ENCODE measurements around the gene IHH. TPM values are rescaled to one million over a fixed set of nuclear protein-coding genes. Genes with fewer than 3 reads are reported as not detected.

IHH gene
- total RNA-seq, 1 experiment from 2014 or later, result not detected

- H3K56ac ChIP-seq (ENCODE audit: insufficient read length, low read depth, low read length), result no peak overlapping the region
- no peak for TF ChIP-seq CTCF (conservative IDR thresholded peaks at IDR 0.05)
- Mint-ChIP-seq H3K27ac (no peak overlapping the region; a peak in 1 of 7 replicates), H3K36me3 (ENCODE audit: insufficient read depth in 1 of 3, low read depth in 3 of 3) (0 out of 7 replicates have a peak, but pooled peaks cover 0 to 2% (median 0%) of the 10 kb centered on the region in 3 experiments), H3K27me3 (ENCODE audit: low read depth) (peaks cover 2% of the 10 kb centered on the region; the same call in 1 of the 2 replicates), H3K9me3 (no peaks in the 10 kb centered on the region), H3K4me3 (no peak overlapping the region), H3K4me1 (peaks cover 9 to 13% of the 10 kb centered on the region in 2 experiments)
- no peak overlapping the region for H4K8ac ChIP-seq (replicated peaks; ENCODE audit: insufficient read length, low read depth, low read length)
- H4K5ac ChIP-seq (ENCODE audit: insufficient read length, low read depth, low read length), result no peak overlapping the region
- H3K79me2 ChIP-seq (ENCODE audit: insufficient read depth, low read length), result no peaks in the 10 kb centered on the region
- no peaks in the 10 kb centered on the region for H3K23me2 ChIP-seq (ENCODE audit: insufficient read length, low read depth, low read length, poor library complexity, severe bottlenecking)
- H3K27me3 ChIP-seq (ENCODE audit: insufficient read depth, low read length), result no peaks in the 10 kb centered on the region
- no peak overlapping the region for H3K27ac ChIP-seq (ENCODE audit: insufficient read length, low read depth, low read length)
- no peak overlapping the region for H2BK20ac ChIP-seq (ENCODE audit: low read depth, low read length, poor library complexity, severe bottlenecking)
- no peak overlapping the region for H2BK12ac ChIP-seq (ENCODE audit: insufficient read length, low read depth, low read length)
- no peaks in the 10 kb centered on the region for H3K79me1 ChIP-seq (ENCODE audit: insufficient read depth, low read depth, low read length, poor library complexity, severe bottlenecking)
- no peaks in the 10 kb centered on the region for H3K9me3 ChIP-seq (ENCODE audit: control insufficient read depth, low read depth, low read length)
- no peak overlapping the region for H2BK15ac ChIP-seq (ENCODE audit: low read depth, low read length)
- H3T11ph ChIP-seq (ENCODE audit: low read length), result no peak overlapping the region
- H4K91ac ChIP-seq (ENCODE audit: insufficient read length, low read depth, low read length), result no peak overlapping the region
- no peak overlapping the region for H3K9ac ChIP-seq (ENCODE audit: extremely low read depth, insufficient read length, low read length)
- H2AFZ ChIP-seq (ENCODE audit: low read length), result no peak overlapping the region
- no peaks in the 10 kb centered on the region for H3K4me1 ChIP-seq (ENCODE audit: insufficient read depth, low read length)
- no peak overlapping the region for H3K4ac ChIP-seq (ENCODE audit: low read depth, low read length)
- H3K14ac ChIP-seq (ENCODE audit: insufficient read depth, low read length), result no peak overlapping the region
- no peak overlapping the region for H2BK5ac ChIP-seq (ENCODE audit: insufficient read length, low read length)
- H2AK5ac ChIP-seq (ENCODE audit: insufficient read length, low read length), result no peak overlapping the region
- H4K20me1 ChIP-seq (ENCODE audit: control insufficient read depth, insufficient read depth, insufficient read length), result no peaks in the 10 kb centered on the region
- DNase-seq, result no peak
- H3K18ac ChIP-seq (ENCODE audit: insufficient read length, low read depth, low read length), result no peak overlapping the region
- no peak overlapping the region for H3K4me2 ChIP-seq (ENCODE audit: insufficient read depth, insufficient read length, low read length)
- no peak overlapping the region for H3K23ac ChIP-seq (ENCODE audit: insufficient read length, low read depth, low read length)
- no peak overlapping the region for H2BK120ac ChIP-seq (ENCODE audit: low read depth, low read length, poor library complexity, severe bottlenecking)
- WGBS (ENCODE audit: extremely low coverage, insufficient read length, low lambda C conversion rate), result no CpG with 5 or more reads among the region's 3 CpGs
Measured at GRCh38 chr2:219106251-219106650, 45.5 kb upstream of the IHH start.
